Measurements from ENCODE around the gene KIDINS220. TPM values are rescaled to one million over a fixed set of nuclear protein-coding genes. Genes with fewer than 3 reads are reported as not detected.
A peak's percentile ranks its signal among the peaks of the same experiment; 100 is the strongest.

KIDINS220 gene
- 38.2 and 41.9 TPM in 2 replicates for total RNA-seq (2014; rRNA removed; shearing (Covaris generic))
- polyA plus RNA-seq (2016; fragmentation: Nextera tagmentation; extraction: Ambion mirVana) = 11.4 and 12.8 TPM in 2 replicates
- long read RNA-seq, partial matches to known transcripts = 5 of 8 reads
- long read RNA-seq, other reads (novel, unspliced or antisense) = 3 of 8 reads

DNA sequence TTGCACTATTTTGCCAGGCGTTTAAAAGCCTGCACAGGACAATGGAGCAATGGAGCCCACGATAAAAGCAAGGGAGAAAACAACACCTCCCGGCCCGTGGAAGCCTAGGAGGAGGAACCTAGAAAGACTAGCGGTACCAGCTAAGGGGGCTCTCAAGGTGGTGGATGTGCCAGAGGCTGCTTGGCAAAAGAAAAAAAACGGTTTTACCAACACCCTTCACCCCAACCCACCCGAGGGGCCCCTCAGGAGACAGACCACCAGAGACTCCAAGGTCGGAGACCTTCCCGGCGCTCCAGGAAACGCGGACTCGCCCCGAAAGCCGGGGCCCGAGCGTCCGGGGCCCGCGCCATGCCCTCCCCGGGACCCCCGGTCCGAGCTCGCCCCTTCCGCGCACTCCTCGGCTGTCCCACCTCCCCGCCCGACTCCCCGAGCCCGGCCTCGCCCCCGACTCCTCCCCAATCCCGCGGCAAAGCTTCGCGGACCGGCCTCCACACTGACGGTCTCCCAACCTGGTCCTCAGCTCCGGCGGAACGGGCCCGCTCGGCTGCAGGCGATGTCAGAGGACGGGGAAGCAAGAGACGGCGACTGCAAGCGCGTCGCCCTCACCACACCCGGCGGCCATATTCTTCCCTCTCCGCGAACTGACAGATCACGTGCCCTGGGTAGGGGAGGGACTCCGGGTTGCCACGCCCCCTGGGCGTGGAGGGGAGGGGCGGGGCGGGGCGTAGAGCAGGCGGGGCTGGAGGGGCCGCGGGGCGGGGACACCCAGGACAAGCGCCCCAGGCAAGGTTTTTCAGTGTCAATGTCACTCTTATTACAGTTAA lies at the start of gene KIDINS220:
Gene KIDINS220, minus strand, starts transcription at position 643 of the 824 bp plus-strand sequence. CDS start 10,520 bp downstream, outside the sequence.
- no peaks in the 10 kb centered on the region for H3K27me3 ChIP-seq (ENCODE audit: insufficient read depth)
- DNase-seq (ENCODE audit: low spot score) (peak; percentile 83), ATAC-seq (peak; percentile 88)
- TF ChIP-seq, protein P1, sequence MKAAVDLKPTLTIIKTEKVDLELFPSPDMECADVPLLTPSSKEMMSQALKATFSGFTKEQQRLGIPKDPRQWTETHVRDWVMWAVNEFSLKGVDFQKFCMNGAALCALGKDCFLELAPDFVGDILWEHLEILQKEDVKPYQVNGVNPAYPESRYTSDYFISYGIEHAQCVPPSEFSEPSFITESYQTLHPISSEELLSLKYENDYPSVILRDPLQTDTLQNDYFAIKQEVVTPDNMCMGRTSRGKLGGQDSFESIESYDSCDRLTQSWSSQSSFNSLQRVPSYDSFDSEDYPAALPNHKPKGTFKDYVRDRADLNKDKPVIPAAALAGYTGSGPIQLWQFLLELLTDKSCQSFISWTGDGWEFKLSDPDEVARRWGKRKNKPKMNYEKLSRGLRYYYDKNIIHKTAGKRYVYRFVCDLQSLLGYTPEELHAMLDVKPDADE (IDR thresholded peaks at IDR 0.05) = peak; percentile 36; the same call in 1 of the 2 replicates
- peak; percentile 85 for TF ChIP-seq POLR2AphosphoS5 (IDR thresholded peaks at IDR 0.05; ENCODE audit: low read depth)
- TF ChIP-seq, protein P2, sequence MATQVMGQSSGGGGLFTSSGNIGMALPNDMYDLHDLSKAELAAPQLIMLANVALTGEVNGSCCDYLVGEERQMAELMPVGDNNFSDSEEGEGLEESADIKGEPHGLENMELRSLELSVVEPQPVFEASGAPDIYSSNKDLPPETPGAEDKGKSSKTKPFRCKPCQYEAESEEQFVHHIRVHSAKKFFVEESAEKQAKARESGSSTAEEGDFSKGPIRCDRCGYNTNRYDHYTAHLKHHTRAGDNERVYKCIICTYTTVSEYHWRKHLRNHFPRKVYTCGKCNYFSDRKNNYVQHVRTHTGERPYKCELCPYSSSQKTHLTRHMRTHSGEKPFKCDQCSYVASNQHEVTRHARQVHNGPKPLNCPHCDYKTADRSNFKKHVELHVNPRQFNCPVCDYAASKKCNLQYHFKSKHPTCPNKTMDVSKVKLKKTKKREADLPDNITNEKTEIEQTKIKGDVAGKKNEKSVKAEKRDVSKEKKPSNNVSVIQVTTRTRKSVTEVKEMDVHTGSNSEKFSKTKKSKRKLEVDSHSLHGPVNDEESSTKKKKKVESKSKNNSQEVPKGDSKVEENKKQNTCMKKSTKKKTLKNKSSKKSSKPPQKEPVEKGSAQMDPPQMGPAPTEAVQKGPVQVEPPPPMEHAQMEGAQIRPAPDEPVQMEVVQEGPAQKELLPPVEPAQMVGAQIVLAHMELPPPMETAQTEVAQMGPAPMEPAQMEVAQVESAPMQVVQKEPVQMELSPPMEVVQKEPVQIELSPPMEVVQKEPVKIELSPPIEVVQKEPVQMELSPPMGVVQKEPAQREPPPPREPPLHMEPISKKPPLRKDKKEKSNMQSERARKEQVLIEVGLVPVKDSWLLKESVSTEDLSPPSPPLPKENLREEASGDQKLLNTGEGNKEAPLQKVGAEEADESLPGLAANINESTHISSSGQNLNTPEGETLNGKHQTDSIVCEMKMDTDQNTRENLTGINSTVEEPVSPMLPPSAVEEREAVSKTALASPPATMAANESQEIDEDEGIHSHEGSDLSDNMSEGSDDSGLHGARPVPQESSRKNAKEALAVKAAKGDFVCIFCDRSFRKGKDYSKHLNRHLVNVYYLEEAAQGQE (IDR thresholded peaks at IDR 0.05; ENCODE audit: unreplicated experiment) = no peak
- peaks cover 10% of the 10 kb centered on the region; the same call in 1 of the 3 replicates for H3K4me1 Mint-ChIP-seq
- peaks cover 8% of the 10 kb centered on the region; the same call in 1 of the 3 replicates for H3K9me3 Mint-ChIP-seq
- 0 out of 2 replicates have a peak, but pooled peaks cover 3% of the 10 kb centered on the region for H4K20me1 ChIP-seq (replicated peaks; ENCODE audit: insufficient read depth)
- H3F3A ChIP-seq (replicated peaks; ENCODE audit: low read depth) = no peaks in the 10 kb centered on the region
- H3K27ac ChIP-seq (ENCODE audit: low read depth) = no peak within 1 kb of the TSS
- no peaks in the 10 kb centered on the region for H3K36me3 ChIP-seq (ENCODE audit: insufficient read depth)
- H3K9me2 ChIP-seq (ENCODE audit: insufficient read depth) = no peaks in the 10 kb centered on the region
- H3K4me2 ChIP-seq = peak within 1 kb of the TSS; percentile 99
- H2AFZ ChIP-seq = peak within 1 kb of the TSS; percentile 97
- H3K27me3 Mint-ChIP-seq (ENCODE audit: insufficient read depth, low read depth, poor library complexity) = peaks cover 4% of the 10 kb centered on the region
- no peaks in the 10 kb centered on the region; the same call in 2 of the 3 replicates for H3K36me3 Mint-ChIP-seq (ENCODE audit: low read depth)
- peak within 1 kb of the TSS; percentile 99 for H3K4me3 Mint-ChIP-seq
- H3K4me1 ChIP-seq (ENCODE audit: insufficient read depth) = peaks cover 7% of the 10 kb centered on the region
- H3K27ac Mint-ChIP-seq = peak within 1 kb of the TSS; percentile 81; the same call in 1 of the 2 replicates
- H3K79me2 ChIP-seq (replicated peaks; ENCODE audit: insufficient read depth) = peaks cover 37% of the 10 kb centered on the region
- H3K4me3 ChIP-seq = peak within 1 kb of the TSS; percentile 90

DNA sequence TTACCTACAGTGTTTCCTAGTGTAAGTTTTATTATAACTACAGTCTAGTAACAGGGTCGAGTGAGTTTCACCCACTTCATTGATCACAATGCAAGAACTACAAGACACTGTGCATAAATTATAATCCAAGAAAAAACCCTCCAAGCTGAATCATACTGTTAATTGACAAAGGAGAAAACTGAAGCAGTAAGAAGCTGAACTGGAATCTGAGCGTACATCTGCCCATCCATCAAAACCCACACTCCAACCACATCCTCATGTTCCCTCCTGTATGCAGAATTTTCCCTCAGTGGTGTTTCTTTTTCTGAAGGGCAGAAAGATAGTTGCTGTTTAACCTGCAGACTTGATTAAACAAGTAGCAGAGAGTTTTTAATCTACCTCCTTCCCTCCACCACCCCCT lies 49.5 kb upstream of the KIDINS220 start:
- Histone ChIP-seq H3K79me2 (replicated peaks; ENCODE audit: insufficient read depth) (no peaks in the 10 kb centered on the region), H3K27ac (ENCODE audit: low read depth) (no peak overlapping the region), H4K20me1 (replicated peaks; ENCODE audit: insufficient read depth) (no peaks in the 10 kb centered on the region), H3K9me2 (ENCODE audit: insufficient read depth) (no peaks in the 10 kb centered on the region), H2AFZ (no peak overlapping the region), H3K4me2 (no peak overlapping the region), H3K36me3 (ENCODE audit: insufficient read depth) (no peaks in the 10 kb centered on the region), H3F3A (replicated peaks; ENCODE audit: low read depth) (no peaks in the 10 kb centered on the region), H3K4me1 (ENCODE audit: insufficient read depth) (no peaks in the 10 kb centered on the region), H3K4me3 (no peak overlapping the region), H3K27me3 (ENCODE audit: insufficient read depth) (no peaks in the 10 kb centered on the region)
- H3K4me3 Mint-ChIP-seq = no peak overlapping the region; the same call in 2 of the 3 replicates
- peaks cover 1% of the 10 kb centered on the region for H3K27me3 Mint-ChIP-seq (ENCODE audit: insufficient read depth, low read depth, poor library complexity)
- TF ChIP-seq, protein P1 (IDR thresholded peaks at IDR 0.05) = no peak
- TF ChIP-seq, protein P3, sequence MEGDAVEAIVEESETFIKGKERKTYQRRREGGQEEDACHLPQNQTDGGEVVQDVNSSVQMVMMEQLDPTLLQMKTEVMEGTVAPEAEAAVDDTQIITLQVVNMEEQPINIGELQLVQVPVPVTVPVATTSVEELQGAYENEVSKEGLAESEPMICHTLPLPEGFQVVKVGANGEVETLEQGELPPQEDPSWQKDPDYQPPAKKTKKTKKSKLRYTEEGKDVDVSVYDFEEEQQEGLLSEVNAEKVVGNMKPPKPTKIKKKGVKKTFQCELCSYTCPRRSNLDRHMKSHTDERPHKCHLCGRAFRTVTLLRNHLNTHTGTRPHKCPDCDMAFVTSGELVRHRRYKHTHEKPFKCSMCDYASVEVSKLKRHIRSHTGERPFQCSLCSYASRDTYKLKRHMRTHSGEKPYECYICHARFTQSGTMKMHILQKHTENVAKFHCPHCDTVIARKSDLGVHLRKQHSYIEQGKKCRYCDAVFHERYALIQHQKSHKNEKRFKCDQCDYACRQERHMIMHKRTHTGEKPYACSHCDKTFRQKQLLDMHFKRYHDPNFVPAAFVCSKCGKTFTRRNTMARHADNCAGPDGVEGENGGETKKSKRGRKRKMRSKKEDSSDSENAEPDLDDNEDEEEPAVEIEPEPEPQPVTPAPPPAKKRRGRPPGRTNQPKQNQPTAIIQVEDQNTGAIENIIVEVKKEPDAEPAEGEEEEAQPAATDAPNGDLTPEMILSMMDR (conservative IDR thresholded peaks at IDR 0.05; ENCODE audit: low read depth in 2 of 2) = no peak
- DNase-seq (ENCODE audit: low spot score) = no peak
- H3K27ac Mint-ChIP-seq = no peak overlapping the region
- ATAC-seq = no peak
- H3K36me3 Mint-ChIP-seq (ENCODE audit: low read depth) = no peaks in the 10 kb centered on the region
- peaks cover 26% of the 10 kb centered on the region for H3K4me1 Mint-ChIP-seq
- no peaks in the 10 kb centered on the region for H3K9me3 Mint-ChIP-seq

Measured in GM23338 (cell line).